Endometrial microvascular endothelial cells (primary cell): ENCODE measurements around the gene PPP2CA. TPM values are rescaled to one million over a fixed set of nuclear protein-coding genes. Genes with fewer than 3 reads are reported as not detected.

Experiments
- in situ Hi-C: cut with HindIII; loops from 2 replicates; pipeline ENCODE4 v1.10.0; 2017; ENCODE audit warnings: low sequenced_read_pairs, low pct_unique_long_range_greater_than_20kb; ENCODE audit errors: inconsistent ontology term
- total RNA-seq: library from RNA; depleted of rRNA; stranded (reverse); fragments of >200 nt; gene quantifications from one replicate; pipeline ENCODE4 v1.2.3, GENCODE V29; 2015; ENCODE audit errors: inconsistent ontology term

Gene PPP2CA
- total RNA-seq, 1 donor from 2014 or later: 190 TPM

GRCh38 chr5:134207696-134208095 is 18.2 kb downstream of the PPP2CA start:
- in situ Hi-C loops: no loop called here

DNA sequence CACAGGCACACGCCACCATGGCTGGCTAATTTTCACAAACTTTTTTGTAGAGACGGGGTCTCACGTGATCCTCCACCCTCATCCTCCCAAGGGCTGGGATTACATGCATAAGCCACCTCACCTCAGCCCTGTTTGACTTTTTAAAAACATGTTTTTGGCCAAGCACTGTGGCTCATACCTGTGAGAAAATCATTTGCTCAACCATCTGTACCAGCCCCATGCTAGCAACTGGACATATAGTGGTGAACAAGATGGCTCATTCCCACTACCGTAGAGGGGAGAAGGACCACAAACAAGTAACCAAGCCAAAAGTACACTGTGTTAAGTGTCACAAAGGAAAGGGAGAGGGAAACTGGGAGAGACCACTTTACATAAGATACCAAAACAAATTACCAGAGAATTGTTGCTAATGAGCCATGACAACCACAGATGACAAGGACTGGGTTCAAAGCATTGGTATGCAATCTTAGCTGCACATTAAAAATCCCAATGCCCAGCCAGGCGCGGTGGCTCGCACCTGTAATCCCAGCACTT is 19.2 kb downstream of the PPP2CA start:
- in situ Hi-C loops: no loop called here

DNA sequence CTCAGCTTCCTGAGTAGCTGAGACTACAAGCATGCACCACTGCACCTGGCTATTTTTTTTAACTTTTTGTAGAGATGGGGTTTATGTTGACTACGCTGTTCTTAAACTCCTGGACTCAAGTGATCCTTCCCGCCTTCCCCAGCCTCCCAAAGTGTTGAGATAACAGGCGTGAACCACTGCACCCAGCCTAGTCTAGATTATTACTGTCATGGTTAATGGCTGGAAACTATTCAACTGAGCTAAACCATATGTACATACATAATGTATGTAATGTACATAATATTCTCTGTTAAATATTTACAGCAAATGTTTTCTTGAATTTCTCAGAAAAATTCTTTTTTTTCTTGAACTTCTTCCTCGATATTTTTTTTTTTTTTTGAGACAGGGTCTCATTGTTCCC is 21.3 kb downstream of the PPP2CA start:
- in situ Hi-C loops: no loop called here

DNA sequence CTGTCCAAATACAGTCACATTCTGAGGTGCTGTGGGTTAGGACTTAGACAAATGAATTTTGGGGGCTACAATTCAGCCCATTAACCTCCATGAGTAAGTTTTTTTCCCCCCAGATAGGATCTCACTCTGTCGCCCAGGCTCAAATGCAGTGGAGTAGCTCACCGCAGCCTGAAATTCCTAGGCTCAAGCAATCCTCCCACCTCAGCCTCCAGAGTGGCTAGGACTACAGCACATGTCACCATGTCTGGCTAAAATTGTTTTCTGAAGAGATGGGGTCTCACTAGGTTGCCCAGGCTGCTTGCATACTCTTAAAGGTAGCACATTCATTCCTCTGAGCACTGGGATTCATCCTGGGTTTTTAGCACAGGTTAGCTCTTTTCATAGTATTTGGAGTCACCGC is 22.2 kb downstream of the PPP2CA start:
- in situ Hi-C loops: no loop called here

GRCh38 chr5:134195666-134196065 is 30.2 kb downstream of the PPP2CA start:
- in situ Hi-C loops: no loop called here

GRCh38 chr5:134189031-134189430 is 36.8 kb downstream of the PPP2CA start:
- in situ Hi-C loops: no loop called here

GRCh38 chr5:134188092-134188491 is 37.8 kb downstream of the PPP2CA start:
- in situ Hi-C loops: no loop called here

DNA sequence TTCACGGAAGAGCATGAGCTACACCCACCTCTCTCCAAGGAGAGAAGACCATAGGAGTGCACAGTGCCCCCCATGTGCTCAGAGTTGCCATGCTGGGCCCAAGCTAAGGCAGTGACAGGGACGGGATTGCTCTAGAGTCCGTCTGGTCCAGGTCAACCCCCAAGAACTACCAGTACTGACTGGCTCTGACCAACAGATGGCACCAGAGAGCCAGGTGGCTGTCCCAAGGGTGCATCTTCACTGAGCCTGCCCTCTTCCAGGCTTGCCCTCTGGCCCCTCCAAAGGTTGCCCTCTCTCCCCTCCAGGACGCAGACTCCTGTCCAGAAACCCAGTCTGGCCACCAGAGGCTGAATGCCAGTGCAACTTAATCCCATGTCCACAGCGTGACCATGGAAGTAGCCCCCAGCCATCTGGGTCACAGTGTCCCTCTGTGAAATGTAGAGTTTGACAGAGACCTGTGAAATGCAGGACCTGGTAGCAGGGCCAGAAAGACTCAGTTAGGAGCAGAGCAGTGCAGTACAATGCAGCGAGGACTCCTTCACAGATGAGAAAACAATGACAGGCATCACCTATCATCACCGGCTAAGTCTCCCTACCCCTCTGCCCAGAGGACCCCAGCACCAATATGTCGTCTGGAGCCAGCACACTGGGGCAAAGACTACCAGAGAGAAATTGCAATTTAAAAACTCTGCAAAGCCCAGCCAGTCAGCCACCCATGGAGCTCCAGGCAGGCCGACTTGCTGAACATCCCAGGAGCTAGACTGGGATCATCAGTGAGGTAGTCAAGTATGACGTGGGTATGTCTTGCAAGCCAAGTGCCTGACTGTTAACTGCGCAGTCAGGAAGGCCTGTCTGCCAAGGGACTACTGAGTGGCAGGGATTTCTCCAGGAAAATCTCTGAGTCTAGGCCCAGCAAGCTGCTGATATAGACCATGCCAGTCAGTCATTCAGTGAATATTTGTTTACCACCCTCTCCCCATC is 41.4 kb downstream of the PPP2CA start:
- in situ Hi-C loops: no loop called here

- in situ Hi-C loops: no loop called here
These were observed 42.4 kb downstream of the PPP2CA start for GRCh38 chr5:134183481-134183880.

- in situ Hi-C loops: no loop called here
These were observed 47.8 kb downstream of the PPP2CA start for GRCh38 chr5:134178096-134178419.

DNA sequence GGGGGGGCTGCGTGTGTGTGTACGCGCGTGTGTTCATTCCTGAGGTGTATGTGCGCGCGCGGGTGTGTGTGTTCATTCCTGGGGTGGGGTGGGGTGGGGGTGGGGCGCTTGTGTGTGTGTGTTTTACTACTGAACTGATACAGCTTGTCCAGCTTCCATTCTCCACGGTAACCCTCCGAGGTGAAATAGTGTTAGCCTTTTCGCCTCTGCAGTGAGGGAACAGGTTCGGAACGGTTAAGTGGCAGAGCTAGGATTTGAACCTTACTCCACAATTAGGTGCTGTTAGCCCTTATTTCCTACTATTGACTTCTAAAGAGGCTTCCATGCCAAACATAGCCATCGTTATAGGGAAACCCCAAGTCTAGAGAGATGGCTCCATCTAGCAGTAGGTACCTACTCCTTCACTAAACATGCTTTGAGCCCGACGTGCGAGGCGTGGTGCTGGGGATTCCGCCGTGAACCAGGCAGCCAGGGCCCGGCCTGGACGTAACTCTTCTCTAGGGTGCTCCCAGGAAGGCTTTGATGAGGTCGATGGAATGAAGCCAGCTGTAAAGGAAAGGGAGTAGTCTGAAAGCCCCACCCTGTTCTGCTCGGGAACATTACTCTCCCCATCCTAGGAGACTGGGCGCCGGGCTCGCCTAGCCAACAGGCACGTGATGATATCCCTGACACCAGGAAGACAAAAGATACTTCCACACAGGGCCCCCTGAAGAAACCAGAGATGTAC is 48.3 kb downstream of the PPP2CA start:
- in situ Hi-C loops: no loop called here

DNA sequence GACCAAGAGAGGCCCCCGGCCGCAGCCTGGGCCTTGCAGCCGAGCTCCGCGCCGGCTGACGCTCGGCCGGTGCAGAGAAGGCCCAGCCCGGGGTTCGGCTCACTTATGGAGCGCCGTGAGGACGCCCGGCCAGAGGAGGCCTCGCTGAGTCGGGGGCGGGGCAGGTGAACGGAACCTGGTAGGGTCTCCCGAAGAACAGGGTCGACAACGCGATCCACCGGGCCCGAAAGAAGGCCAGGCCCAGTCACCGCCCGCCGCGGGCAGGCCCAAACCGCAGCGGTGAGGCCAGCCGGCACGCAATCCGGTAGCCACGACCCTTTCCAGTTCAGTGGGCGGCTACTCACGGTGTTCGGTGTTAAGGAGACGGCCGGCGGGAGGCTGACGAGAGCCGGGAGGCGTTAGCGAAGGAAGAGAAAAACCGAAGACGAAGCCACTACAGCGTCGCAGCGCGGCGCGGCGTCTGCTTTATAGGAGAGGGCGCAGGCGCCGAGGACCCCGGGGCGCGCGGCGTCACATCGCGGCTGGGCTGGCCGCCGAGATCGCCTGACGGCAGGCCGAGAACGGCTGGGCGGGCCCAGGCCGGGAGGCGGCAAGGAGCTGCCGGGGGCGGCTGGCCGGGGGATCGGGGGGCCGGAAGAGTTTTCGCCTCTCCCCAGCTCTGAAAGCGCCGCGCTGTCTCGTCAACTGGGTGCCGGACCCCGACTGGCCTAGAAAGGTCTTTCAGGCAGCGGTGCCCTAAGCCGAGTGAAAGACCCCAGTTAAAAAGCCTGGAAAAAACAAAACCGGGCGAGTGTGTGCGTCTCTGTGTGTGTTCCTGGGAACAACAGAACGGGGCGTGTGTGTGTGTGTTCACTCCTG is 49.1 kb downstream of the PPP2CA start, which contains the start of gene SKP1:
SKP1 (minus strand) TSS at position 440 of the 858 bp plus-strand sequence. CDS start 2,928 bp downstream, outside the sequence.
- in situ Hi-C loops: no loop called here

GRCh38 chr5:134175921-134176510 is 49.9 kb downstream of the PPP2CA start:
- in situ Hi-C loops: no loop called here

DNA sequence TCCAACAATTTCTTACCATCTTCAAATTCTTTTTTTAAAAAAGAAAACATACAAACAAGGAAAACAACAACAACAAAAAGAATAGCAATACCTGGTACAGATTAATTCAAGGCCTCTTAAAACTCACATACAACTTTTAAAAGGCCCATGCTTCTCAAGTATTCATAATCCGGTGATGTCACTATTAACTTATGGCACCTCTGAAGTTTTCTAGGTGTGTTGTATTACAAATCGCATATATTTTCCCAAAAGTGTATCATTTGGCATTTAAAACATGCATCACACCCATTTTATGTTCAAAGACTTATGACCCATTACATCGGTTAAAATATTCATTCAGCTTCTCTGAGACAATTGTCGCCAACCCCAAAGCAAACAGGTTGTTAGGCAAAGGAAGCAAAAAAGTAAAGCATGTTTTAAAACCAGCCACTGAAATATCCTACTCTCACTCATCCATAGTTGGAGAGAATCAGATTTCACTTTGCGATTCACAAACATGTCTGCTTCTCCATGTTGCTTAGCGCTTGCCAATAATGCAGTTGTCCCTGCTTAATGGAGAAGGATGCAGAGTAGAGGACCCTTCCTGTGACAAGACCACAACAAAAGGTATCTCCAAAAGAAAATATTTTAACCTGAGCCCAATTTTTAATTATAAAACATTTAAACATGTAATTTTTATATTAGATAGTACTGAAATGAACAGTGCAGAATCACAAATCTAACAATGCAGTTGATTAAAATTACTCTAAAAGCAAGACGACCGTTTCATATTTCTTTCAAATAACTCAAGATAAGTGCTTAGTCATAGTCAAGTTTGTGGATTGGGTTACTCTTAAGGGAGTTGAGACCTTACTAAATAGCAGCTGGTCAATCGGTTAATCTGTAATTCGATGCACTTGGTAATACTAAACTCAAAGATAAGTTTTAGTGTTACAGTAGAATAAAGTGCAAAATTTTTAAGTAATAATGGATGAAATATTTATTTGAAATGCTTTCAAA is 50.7 kb downstream of the PPP2CA start:
- in situ Hi-C loops: no loop called here

DNA sequence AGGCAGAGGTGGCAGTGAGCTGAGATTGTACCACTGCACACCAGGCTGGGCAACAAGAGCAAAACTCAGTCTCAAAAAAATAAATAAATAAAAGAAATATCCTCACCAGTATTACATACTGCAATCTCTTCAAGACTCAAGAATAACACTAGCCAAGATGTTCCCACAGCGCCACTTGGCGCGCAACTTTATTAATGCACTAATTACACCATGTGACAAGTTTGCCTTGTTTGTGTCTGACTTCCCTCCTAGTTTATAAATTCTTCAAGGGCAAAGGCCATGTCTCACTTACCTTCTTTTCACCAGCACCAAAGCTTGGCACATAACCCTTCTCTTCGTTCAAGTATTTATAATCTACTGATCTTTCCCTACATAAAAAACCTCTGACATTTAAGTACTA is 53.9 kb downstream of the PPP2CA start:
- in situ Hi-C loops: no loop called here

DNA sequence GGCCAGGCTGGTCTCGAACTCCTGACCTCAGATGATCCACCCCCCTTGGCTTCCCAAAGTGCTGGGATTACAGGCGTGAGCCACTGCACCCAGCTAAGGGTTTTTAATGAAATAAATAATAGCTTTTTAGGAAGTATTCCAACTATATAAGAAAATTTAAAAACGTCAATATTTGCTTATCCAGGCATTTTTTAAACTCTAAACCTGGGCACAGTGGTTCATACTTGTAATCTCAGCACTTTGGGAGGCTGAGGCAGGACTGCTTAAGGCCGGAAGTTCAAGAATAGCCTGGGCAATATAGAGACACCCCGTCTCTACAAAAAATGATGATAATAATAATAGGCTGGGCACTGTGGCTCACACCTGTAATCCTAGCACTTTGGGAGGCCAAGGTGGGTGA is 63.3 kb downstream of the PPP2CA start:
- in situ Hi-C loops: no loop called here
